GM19468 (cell line): Measurements from ENCODE around the gene MYO9A.
"Not testable (repeated sequence)": the region's sequence is repeated elsewhere in the genome, so short reads cannot be mapped to it uniquely, and the experiment has no call there.

Experiments used
- ATAC-seq: cut with Tn5 transposase; IDR thresholded peaks from one replicate; pipeline ENCODE4 v1.9.1; 2021; ENCODE audit warnings: mild to moderate bottlenecking, moderate library complexity, moderate number of reproducible peaks; ENCODE audit not compliant: unreplicated experiment; ENCODE audit errors: extremely low read depth

MYO9A gene

GRCh38 chr15:71891026-71891425, 226.9 kb downstream of the MYO9A start:
- no peak for ATAC-seq

GRCh38 chr15:71889947-71890346, 228.0 kb downstream of the MYO9A start:
- ATAC-seq: no peak

- no peak for ATAC-seq
Measured at GRCh38 chr15:71889385-71889784, 228.6 kb downstream of the MYO9A start.

- ATAC-seq: peak; percentile 25
Measured at GRCh38 chr15:71888797-71889196, 229.2 kb downstream of the MYO9A start.

- ATAC-seq: no peak
Measured at GRCh38 chr15:71885390-71885789, 232.6 kb downstream of the MYO9A start.

GRCh38 chr15:71883447-71883846, 234.5 kb downstream of the MYO9A start:
- no peak for ATAC-seq

GRCh38 chr15:71880276-71880675, 237.7 kb downstream of the MYO9A start:
- ATAC-seq: no peak

GRCh38 chr15:71874245-71874644, 243.7 kb downstream of the MYO9A start:
- no peak for ATAC-seq

- ATAC-seq: not testable (repeated sequence)
Measured at GRCh38 chr15:71858232-71858631, 259.7 kb downstream of the MYO9A start.

- ATAC-seq: no peak
Measured at GRCh38 chr15:71853543-71853942, 264.4 kb downstream of the MYO9A start.

GRCh38 chr15:71844916-71845315, 273.0 kb downstream of the MYO9A start:
- ATAC-seq: no peak

GRCh38 chr15:71841563-71841962, 276.4 kb downstream of the MYO9A start:
- ATAC-seq: no peak

GRCh38 chr15:71830981-71831380, 287.0 kb downstream of the MYO9A start:
- ATAC-seq: no peak

- ATAC-seq: no peak
Measured at GRCh38 chr15:71826196-71826595, 291.8 kb downstream of the MYO9A start.

GRCh38 chr15:71825021-71825730, 292.8 kb downstream of the MYO9A start:
- ATAC-seq: no peak

- no peak for ATAC-seq
Measured at GRCh38 chr15:71823801-71824200, 294.1 kb downstream of the MYO9A start.

- ATAC-seq: no peak
Measured at GRCh38 chr15:71822890-71823630, 294.9 kb downstream of the MYO9A start.

- no peak for ATAC-seq
Measured at GRCh38 chr15:71821547-71822129, 296.3 kb downstream of the MYO9A start.

GRCh38 chr15:71820127-71820526, 297.8 kb downstream of the MYO9A start:
- ATAC-seq: no peak

GRCh38 chr15:71817351-71817750, 300.6 kb downstream of the MYO9A start:
- ATAC-seq: no peak

GRCh38 chr15:71815301-71815700, 302.6 kb downstream of the MYO9A start:
- no peak for ATAC-seq
